ENCODE measurements around the gene PRR5.

GRCh38 chr22:44698531-44699421 lies 3.2 kb upstream of the PRR5 start:
- TF ChIP-seq ZBTB37 (CRISPR knock-in tag; IDR thresholded peaks at IDR 0.05): no peak
- no peak for TF ChIP-seq TAF1 (CRISPR knock-in tag; IDR thresholded peaks at IDR 0.05)
